ENCODE results near the gene CAMKMT. TPM values are rescaled to one million over a fixed set of nuclear protein-coding genes. Genes with fewer than 3 reads are reported as not detected.

The CAMKMT gene
- total and polyA plus RNA-seq, 9 of the 15 experiments (the other 6 are each of a cell fraction or from before 2014, with no cell fraction given) = 1.6 to 15.3 (median 7.4) TPM

- peak; percentile 94 for TF ChIP-seq NR2C1 (IDR thresholded peaks at IDR 0.05)
- peak; percentile 93 for TF ChIP-seq NR2C1 (tag; IDR thresholded peaks at IDR 0.05)
- TF ChIP-seq RCOR1 (IDR thresholded peaks at IDR 0.05; ENCODE audit: borderline replicate concordance in 1 of 2, low read depth in 2 of 2, low read length in 2 of 2) = 0 out of 4 replicates have a peak, but pooled peaks of 1 of the 2 experiments have one; percentile 19
- no peak; the same call in 1 of the 2 replicates for TF ChIP-seq STAT6 (CRISPR knock-in tag; IDR thresholded peaks at IDR 0.05)
- peak; percentile 25 to 79; a peak in 1 of 4 replicates for TF ChIP-seq ARNT (IDR thresholded peaks at IDR 0.05)
- no peak for TF ChIP-seq ZNF274 (IDR thresholded peaks at IDR 0.05; ENCODE audit: borderline replicate concordance, low read depth, low read length)
- peak; percentile 62; the same call in 1 of the 2 replicates for TF ChIP-seq ZFP91 (CRISPR knock-in tag; IDR thresholded peaks at IDR 0.05)
- TF ChIP-seq TBL1XR1 (IDR thresholded peaks at IDR 0.05; ENCODE audit: low read length in 2 of 2) = peak in 1 of 2 experiments; percentile 52; a peak in 1 of 4 replicates
- TF ChIP-seq TAF1 (IDR thresholded peaks at IDR 0.05; ENCODE audit: control insufficient read depth, extremely low read depth, insufficient read depth, low read length, severe bottlenecking) = peak; percentile 77
- TF ChIP-seq JUND (IDR thresholded peaks at IDR 0.05; ENCODE audit: borderline replicate concordance, low read depth, low read length) = peak; percentile 9
- TF ChIP-seq JUND (tag; IDR thresholded peaks at IDR 0.05; ENCODE audit: borderline replicate concordance, low read depth, low read length) = peak; percentile 91; the same call in 2 of the 3 replicates
- no peak for TF ChIP-seq RAD21 (CRISPR knock-in tag; conservative IDR thresholded peaks at IDR 0.05 in 1 of 2, IDR thresholded peaks at IDR 0.05 in 1 of 2)
- TF ChIP-seq MAFG (tag; conservative IDR thresholded peaks at IDR 0.05) = no peak
- no peak for TF ChIP-seq ZNF445 (CRISPR knock-in tag; IDR thresholded peaks at IDR 0.05; ENCODE audit: low read depth)
- TF ChIP-seq EP300 (IDR thresholded peaks at IDR 0.05; ENCODE audit: low read length) = peak; percentile 33
- TF ChIP-seq TFE3 (CRISPR knock-in tag; IDR thresholded peaks at IDR 0.05) = no peak
- TF ChIP-seq SMARCE1 (IDR thresholded peaks at IDR 0.05) = no peak
- no peak for TF ChIP-seq PHB (CRISPR knock-in tag; IDR thresholded peaks at IDR 0.05)
- TF ChIP-seq THAP7 (CRISPR knock-in tag; IDR thresholded peaks at IDR 0.05) = no peak
Observed at GRCh38 chr2:44361330-44362206, at the start of gene CAMKMT, which contains the start of gene PREPL (continued).
